IgD-negative memory B cell (primary cell): ENCODE data around the gene CDH1. TPM values are rescaled to one million over a fixed set of nuclear protein-coding genes. Genes with fewer than 3 reads are reported as not detected.

Experiments used
- H3K27ac Mint-ChIP-seq, 3 donors: one replicate each; pipeline ENCODE4 v1.8.0; 2020 to 2022; ENCODE audit warnings: mild to moderate bottlenecking in 3 of 3, mixed read lengths in 3 of 3, moderate library complexity in 1 of 3
- H3K27me3 Mint-ChIP-seq: one replicate; pipeline ENCODE4 v1.8.0; 2021; ENCODE audit warnings: mixed read lengths
- H3K36me3 Mint-ChIP-seq: one replicate; pipeline ENCODE4 v1.8.0; 2020; ENCODE audit warnings: mild to moderate bottlenecking, mixed read lengths
- H3K4me1 Mint-ChIP-seq, 3 donors: one replicate each; pipeline ENCODE4 v1.8.0; 2020 to 2022; ENCODE audit warnings: mixed read lengths in 3 of 3, mild to moderate bottlenecking in 1 of 3
- H3K4me3 Mint-ChIP-seq, 4 donors: one replicate each; pipeline ENCODE4 v1.8.0; 2020 to 2022; ENCODE audit warnings: mild to moderate bottlenecking in 4 of 4, mixed read lengths in 4 of 4, moderate library complexity in 3 of 4
- H3K9me3 Mint-ChIP-seq, 3 donors: one replicate each; pipeline ENCODE4 v1.8.0; 2020 to 2021; ENCODE audit warnings: mixed read lengths in 3 of 3, mild to moderate bottlenecking in 1 of 3
- polyA plus RNA-seq: library from polyadenylated mRNA; unstranded; fragments of 300-500 nt; fragmentation: Illumina TruSeq; gene quantifications from one replicate; pipeline ENCODE4 v1.2.3, GENCODE V29; 2021

Gene CDH1
- polyA plus RNA-seq, 1 donor from 2014 or later: not detected

DNA sequence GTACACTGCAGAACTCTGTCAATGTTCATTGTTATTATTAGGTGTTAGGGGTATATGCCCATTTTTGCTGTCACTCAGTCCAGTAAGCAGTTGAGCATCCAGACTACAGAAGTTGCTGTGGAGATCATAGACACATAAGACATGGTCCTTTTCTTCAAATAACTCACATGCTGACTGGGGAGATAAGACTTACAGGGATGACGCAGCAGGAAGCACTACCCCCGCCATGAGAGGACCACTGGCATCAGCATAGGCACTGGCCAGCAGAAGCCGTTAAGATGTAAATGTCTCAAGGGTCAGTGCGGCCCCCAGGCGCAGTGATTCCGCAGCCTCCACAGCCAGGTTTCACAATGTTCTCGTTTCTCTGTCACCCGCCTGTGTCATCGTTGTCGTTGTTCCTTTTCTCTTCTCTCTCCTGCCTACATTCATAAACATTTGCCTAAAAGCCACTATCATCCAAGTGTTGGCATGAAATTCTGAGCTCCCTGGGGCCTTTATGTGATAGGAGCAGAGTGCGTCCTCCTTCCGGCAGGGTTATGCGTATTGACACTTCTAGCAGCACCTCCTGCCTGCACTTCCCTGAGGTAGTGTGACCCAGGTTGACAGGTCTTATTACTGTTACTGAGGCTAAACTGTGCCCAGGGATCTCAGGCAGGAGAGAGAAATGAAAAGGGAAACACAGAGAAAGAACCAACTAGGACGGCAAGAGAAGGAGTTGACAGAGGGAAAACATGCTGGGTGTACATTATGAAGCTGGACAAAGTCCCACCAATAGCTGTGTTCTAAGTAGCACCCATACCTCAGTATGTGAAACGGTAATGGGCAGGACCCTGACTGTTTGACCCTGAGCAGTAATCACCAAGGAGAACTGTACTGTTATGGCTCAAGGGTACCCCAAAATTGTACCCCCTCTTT, 124.1 kb downstream of the CDH1 start:
- H3K27me3 Mint-ChIP-seq: no peaks in the 10 kb centered on the region

GRCh38 chr16:68866933-68867332, 129.8 kb downstream of the CDH1 start:
- Mint-ChIP-seq H3K4me3 (no peak overlapping the region), H3K9me3 (no peaks in the 10 kb centered on the region), H3K27me3 (no peaks in the 10 kb centered on the region), H3K36me3 (peaks cover 19% of the 10 kb centered on the region), H3K4me1 (peaks cover 2 to 5% (median 5%) of the 10 kb centered on the region in 3 donors), H3K27ac (no peak overlapping the region)

More for the DNA sequence above, 124.1 kb downstream of the CDH1 start:
- Mint-ChIP-seq H3K9me3 (no peaks in the 10 kb centered on the region), H3K36me3 (peaks cover 10% of the 10 kb centered on the region), H3K27ac (no peak overlapping the region), H3K4me1 (peaks cover 9 to 11% (median 9%) of the 10 kb centered on the region in 3 donors), H3K4me3 (no peak overlapping the region)

GRCh38 chr16:68869492-68870088, 132.5 kb downstream of the CDH1 start:
- Mint-ChIP-seq H3K36me3 (peaks cover 18% of the 10 kb centered on the region), H3K27me3 (no peaks in the 10 kb centered on the region), H3K4me3 (no peak overlapping the region)

DNA sequence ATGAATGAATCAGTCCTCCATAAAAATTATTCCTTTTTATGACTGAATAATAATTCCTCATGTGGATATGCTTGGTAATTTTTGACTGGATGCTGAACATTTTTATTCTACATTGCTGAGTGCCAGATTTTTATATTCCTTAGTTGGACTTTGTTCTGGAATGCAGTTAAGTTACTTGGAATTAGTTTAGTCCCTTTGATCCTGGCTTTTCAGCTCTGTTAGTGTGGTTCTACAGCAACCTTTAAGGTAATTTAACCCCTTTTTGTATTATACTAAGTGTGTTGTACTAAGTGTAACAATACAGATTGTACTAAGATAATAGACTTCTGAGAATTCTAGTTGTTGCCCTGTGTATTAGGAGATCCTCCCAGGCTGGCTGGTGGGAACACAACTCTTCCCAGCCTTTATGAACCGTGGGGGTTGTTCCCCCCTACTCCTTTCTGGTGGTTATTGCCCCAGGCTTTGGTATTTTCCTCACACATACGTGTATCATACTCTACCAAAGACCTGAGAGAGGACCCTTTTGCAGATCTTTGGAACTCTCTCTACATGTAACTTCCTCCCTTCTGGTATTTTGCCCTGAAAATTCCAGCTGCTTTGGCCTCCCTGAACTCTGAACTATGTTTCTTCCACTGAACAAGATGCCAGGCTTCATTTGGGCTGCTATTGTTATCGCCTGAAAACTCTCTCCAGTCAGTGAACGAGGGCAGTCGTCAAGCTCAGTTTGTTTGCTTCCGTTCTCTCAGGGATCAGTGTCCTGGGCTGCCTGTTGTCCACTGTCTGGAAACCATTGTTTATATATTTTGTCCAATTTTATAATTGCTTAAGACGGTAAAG, 136.8 kb downstream of the CDH1 start:
- no peak overlapping the region for H3K27ac Mint-ChIP-seq
- H3K27me3 Mint-ChIP-seq: no peaks in the 10 kb centered on the region
- H3K9me3 Mint-ChIP-seq: no peaks in the 10 kb centered on the region
- H3K36me3 Mint-ChIP-seq: peaks cover 24% of the 10 kb centered on the region
- no peaks in the 10 kb centered on the region for H3K4me1 Mint-ChIP-seq
- no peak overlapping the region for H3K4me3 Mint-ChIP-seq

More at GRCh38 chr16:68869492-68870088, 132.5 kb downstream of the CDH1 start:
- Mint-ChIP-seq H3K27ac (no peak overlapping the region), H3K9me3 (no peaks in the 10 kb centered on the region), H3K4me1 (peaks cover 2 to 5% (median 5%) of the 10 kb centered on the region in 3 donors)

DNA sequence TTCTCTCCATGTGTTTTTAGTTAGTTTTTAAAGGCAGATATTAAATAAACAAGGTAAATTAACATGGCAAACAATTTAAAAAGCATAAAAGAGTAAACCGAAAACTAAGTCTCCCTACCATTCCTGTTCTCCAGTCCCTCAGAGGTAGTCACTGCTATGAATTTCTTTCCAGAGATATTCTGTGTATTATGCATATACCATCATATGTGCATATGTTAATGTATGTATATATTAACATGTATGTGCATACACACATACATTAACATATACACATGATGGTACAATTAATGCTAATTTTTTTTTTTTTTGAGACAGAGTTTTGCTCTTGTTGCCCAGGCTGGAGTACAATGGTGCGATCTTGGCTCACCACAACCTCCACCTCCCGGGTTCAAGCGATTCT, 138.8 kb downstream of the CDH1 start:
- Mint-ChIP-seq H3K27me3 (no peaks in the 10 kb centered on the region), H3K36me3 (peaks cover 17% of the 10 kb centered on the region), H3K4me1 (no peaks in the 10 kb centered on the region), H3K27ac (no peak overlapping the region), H3K4me3 (no peak overlapping the region), H3K9me3 (no peaks in the 10 kb centered on the region)

DNA sequence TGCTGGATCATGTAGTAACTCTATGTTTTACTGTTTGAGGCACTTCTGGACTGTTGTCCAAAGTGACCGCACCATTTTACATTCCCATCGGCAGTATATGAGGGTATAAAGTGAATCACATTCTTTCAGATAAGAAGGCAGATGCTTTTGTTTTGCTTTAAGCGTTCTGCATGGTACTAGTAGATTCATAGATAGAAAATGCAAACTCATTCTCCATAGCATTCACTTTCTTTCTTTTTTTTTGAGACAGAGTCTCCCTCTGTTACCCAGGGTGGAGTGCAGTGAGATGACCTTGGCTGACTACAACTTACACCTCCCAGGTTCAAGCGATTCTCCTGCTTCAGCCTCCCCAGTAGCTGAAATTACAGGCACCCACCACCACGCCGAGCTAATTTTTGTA, 146.6 kb downstream of the CDH1 start:
- no peaks in the 10 kb centered on the region for H3K9me3 Mint-ChIP-seq
- no peak overlapping the region for H3K4me3 Mint-ChIP-seq
- H3K27ac Mint-ChIP-seq: no peak overlapping the region
- H3K36me3 Mint-ChIP-seq: peaks cover 15% of the 10 kb centered on the region
- no peaks in the 10 kb centered on the region for H3K27me3 Mint-ChIP-seq
- H3K4me1 Mint-ChIP-seq: peaks cover 0 to 2% (median 0%) of the 10 kb centered on the region in 3 donors

DNA sequence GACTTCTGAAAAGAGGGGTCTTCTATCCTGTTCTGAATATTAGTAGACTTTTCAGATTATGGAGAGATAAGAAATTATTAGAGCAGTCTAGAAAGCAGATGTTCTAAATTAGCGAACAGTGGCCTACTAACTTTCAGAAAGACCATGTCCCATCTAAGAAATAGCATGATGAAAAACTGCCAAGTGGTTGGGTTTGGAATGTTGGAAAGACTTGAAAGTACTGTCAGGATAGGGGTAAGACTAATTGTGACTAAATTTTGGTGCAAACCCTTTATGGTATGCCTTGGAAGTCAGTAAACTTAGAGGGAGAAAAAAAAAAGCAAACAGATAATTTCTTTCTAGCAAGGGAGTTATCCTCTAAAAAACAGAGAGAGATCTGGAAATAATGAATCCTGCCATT, 147.3 kb downstream of the CDH1 start:
- H3K27me3 Mint-ChIP-seq: no peaks in the 10 kb centered on the region
- H3K4me1 Mint-ChIP-seq: peaks cover 0 to 2% (median 0%) of the 10 kb centered on the region in 3 donors
- H3K27ac Mint-ChIP-seq: no peak overlapping the region
- H3K4me3 Mint-ChIP-seq: no peak overlapping the region
- no peaks in the 10 kb centered on the region for H3K9me3 Mint-ChIP-seq
- H3K36me3 Mint-ChIP-seq: peaks cover 15% of the 10 kb centered on the region

Other genes with a start within 250 kb of the CDH1 start
- 23.1 TPM for gene ZFP90, start 198.0 kb upstream of the CDH1 start, polyA plus RNA-seq
- not detected for gene CDH3, start 92.0 kb upstream of the CDH1 start, polyA plus RNA-seq
- 17.1 TPM for gene TANGO6, start 106.2 kb downstream of the CDH1 start, polyA plus RNA-seq